ENCODE data around the gene USP13. TPM values are rescaled to one million over a fixed set of nuclear protein-coding genes. Genes with fewer than 3 reads are reported as not detected.
"Not testable (repeated sequence)": the region's sequence is repeated elsewhere in the genome, so short reads cannot be mapped to it uniquely, and the experiment has no call there.

The USP13 gene
- total RNA-seq, 6 experiments from 2014 or later, result 6.0 to 11.1 (median 6.9) TPM

- no peak overlapping the region for H3K4me3 ChIP-seq
- no peak for TF ChIP-seq CTCF (IDR thresholded peaks at IDR 0.05)
- no peak for TF ChIP-seq POLR2A (IDR thresholded peaks at IDR 0.05)
- H3K27me3 ChIP-seq, result no peaks in the 10 kb centered on the region
- 61% methylated on average over 9 of the region's 9 CpGs for WGBS (ENCODE audit: insufficient coverage, low coverage, low lambda C conversion rate, missing lambda C conversion rate)
- no peaks in the 10 kb centered on the region for H3K4me1 ChIP-seq
- DNase-seq (no peak), ATAC-seq (no peak)
- intact Hi-C loops (cut with DNase I), result no loop called here
- peaks cover 0 to 24% (median 3%) of the 10 kb centered on the region in 4 donors for H3K36me3 ChIP-seq
- H3K27ac ChIP-seq, result no peak overlapping the region
- H3K9me3 ChIP-seq, result no peaks in the 10 kb centered on the region
Measured at GRCh38 chr3:179769411-179770247, 116.8 kb downstream of the USP13 start.

- H3K27ac ChIP-seq, result no peak overlapping the region
- no peaks in the 10 kb centered on the region for H3K4me1 ChIP-seq
- no peak for DNase-seq
- intact Hi-C loops (cut with DNase I), result no loop called here
- H3K27me3 ChIP-seq, result no peaks in the 10 kb centered on the region
- no peak for TF ChIP-seq POLR2A (IDR thresholded peaks at IDR 0.05)
- TF ChIP-seq CTCF (IDR thresholded peaks at IDR 0.05), result no peak
- no peak for ATAC-seq
- 95% methylated on average over 4 of the region's 4 CpGs for WGBS (ENCODE audit: insufficient coverage, low coverage, low lambda C conversion rate, missing lambda C conversion rate)
- H3K9me3 ChIP-seq, result no peaks in the 10 kb centered on the region
- no peak overlapping the region for H3K4me3 ChIP-seq
- H3K36me3 ChIP-seq, result peaks cover 0 to 3% (median 2%) of the 10 kb centered on the region in 4 donors
Measured at GRCh38 chr3:179771797-179772196, 119.0 kb downstream of the USP13 start.

GRCh38 chr3:179772297-179772696 is 119.5 kb downstream of the USP13 start:
- DNase-seq (no peak), ATAC-seq (no peak)
- no peaks in the 10 kb centered on the region for H3K9me3 ChIP-seq
- no peaks in the 10 kb centered on the region for H3K4me1 ChIP-seq
- WGBS (ENCODE audit: insufficient coverage, low coverage, low lambda C conversion rate, missing lambda C conversion rate), result 76% methylated on average over 5 of the region's 5 CpGs
- H3K36me3 ChIP-seq, result peaks cover 0 to 2% (median 0%) of the 10 kb centered on the region in 4 donors
- TF ChIP-seq POLR2A (IDR thresholded peaks at IDR 0.05) (no peak), CTCF (IDR thresholded peaks at IDR 0.05) (no peak)
- intact Hi-C loops (cut with DNase I), result no loop called here
- H3K27ac ChIP-seq, result no peak overlapping the region
- H3K4me3 ChIP-seq, result no peak overlapping the region
- no peaks in the 10 kb centered on the region for H3K27me3 ChIP-seq

GRCh38 chr3:179775416-179776122 is 122.7 kb downstream of the USP13 start:
- H3K4me1 ChIP-seq, result no peaks in the 10 kb centered on the region
- H3K27me3 ChIP-seq, result no peaks in the 10 kb centered on the region
- H3K36me3 ChIP-seq, result peaks cover 0 to 2% (median 0%) of the 10 kb centered on the region in 4 donors
- no peaks in the 10 kb centered on the region for H3K9me3 ChIP-seq
- ATAC-seq, result no peak
- no peak for TF ChIP-seq CTCF (IDR thresholded peaks at IDR 0.05)
- TF ChIP-seq POLR2A (IDR thresholded peaks at IDR 0.05), result no peak
- no peak for DNase-seq
- intact Hi-C loops (cut with DNase I), result no loop called here
- WGBS (ENCODE audit: insufficient coverage, low coverage, low lambda C conversion rate, missing lambda C conversion rate), result 100% methylated on average over 1 of the region's 28 CpGs
- no peak overlapping the region for H3K4me3 ChIP-seq
- no peak overlapping the region for H3K27ac ChIP-seq

GRCh38 chr3:179782841-179783240 is 130.0 kb downstream of the USP13 start:
- H3K4me1 ChIP-seq; H3K9me3 ChIP-seq; H3K27me3 ChIP-seq; H3K27ac ChIP-seq; DNase-seq; H3K4me3 ChIP-seq; intact Hi-C loops (cut with DNase I); ATAC-seq: not testable (repeated sequence)
- peaks cover 0 to 10% (median 2%) of the 10 kb centered on the region in 4 donors for H3K36me3 ChIP-seq
- WGBS (ENCODE audit: insufficient coverage, low coverage, low lambda C conversion rate, missing lambda C conversion rate), result 97% methylated on average over 5 of the region's 5 CpGs

Measured in right lobe of liver (tissue), 6 donors.